Measurements from ENCODE around the gene GIT1. TPM values are rescaled to one million over a fixed set of nuclear protein-coding genes. Genes with fewer than 3 reads are reported as not detected.
A peak's percentile ranks its signal among the peaks of the same experiment; 100 is the strongest.

The GIT1 gene
- total RNA-seq, 1 donor from 2014 or later, result 64.8 TPM

DNA sequence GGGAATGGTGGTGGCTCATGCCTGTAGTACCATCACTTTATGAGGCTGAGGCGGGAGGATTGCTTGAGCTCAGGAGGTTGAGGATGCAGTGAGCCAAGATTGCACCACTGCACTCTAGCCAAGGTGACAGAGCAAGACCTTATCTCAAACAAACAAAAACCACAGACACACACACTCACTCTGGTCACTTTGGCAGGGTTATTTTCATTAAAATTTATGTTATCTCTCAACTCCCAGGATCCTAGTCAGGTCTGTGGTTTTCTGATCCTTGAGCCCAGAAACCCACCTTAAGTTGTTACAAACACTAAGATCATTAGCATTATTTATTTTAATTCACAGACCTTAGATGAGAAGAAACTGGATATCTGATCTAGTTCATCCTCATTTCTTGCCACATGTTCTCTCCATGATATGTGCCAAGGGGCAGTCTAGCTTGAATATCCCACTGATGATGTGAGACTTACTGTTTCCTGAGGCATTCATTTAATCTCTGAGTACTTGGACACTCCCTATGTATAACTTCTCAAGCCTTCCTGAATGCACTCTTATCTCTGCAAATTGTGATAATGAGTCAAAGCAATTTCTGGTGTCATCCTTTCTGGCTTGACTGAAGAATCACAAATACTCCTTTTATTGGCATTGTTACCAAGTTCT is 32.2 kb downstream of the GIT1 start:
- no peaks in the 10 kb centered on the region for H3K36me3 ChIP-seq
- no peak overlapping the region for H3K4me3 ChIP-seq
- TF ChIP-seq, protein P1, sequence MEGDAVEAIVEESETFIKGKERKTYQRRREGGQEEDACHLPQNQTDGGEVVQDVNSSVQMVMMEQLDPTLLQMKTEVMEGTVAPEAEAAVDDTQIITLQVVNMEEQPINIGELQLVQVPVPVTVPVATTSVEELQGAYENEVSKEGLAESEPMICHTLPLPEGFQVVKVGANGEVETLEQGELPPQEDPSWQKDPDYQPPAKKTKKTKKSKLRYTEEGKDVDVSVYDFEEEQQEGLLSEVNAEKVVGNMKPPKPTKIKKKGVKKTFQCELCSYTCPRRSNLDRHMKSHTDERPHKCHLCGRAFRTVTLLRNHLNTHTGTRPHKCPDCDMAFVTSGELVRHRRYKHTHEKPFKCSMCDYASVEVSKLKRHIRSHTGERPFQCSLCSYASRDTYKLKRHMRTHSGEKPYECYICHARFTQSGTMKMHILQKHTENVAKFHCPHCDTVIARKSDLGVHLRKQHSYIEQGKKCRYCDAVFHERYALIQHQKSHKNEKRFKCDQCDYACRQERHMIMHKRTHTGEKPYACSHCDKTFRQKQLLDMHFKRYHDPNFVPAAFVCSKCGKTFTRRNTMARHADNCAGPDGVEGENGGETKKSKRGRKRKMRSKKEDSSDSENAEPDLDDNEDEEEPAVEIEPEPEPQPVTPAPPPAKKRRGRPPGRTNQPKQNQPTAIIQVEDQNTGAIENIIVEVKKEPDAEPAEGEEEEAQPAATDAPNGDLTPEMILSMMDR (IDR thresholded peaks at IDR 0.05), result no peak
- no peak for DNase-seq
- peaks cover 10% of the 10 kb centered on the region for H3K4me1 ChIP-seq
- ATAC-seq, result no peak
- no peaks in the 10 kb centered on the region for H3K27me3 ChIP-seq
- intact Hi-C loops (cut with DNase I), result no loop called here
- no peak overlapping the region for H3K27ac ChIP-seq
- no peaks in the 10 kb centered on the region for H3K9me3 ChIP-seq

DNA sequence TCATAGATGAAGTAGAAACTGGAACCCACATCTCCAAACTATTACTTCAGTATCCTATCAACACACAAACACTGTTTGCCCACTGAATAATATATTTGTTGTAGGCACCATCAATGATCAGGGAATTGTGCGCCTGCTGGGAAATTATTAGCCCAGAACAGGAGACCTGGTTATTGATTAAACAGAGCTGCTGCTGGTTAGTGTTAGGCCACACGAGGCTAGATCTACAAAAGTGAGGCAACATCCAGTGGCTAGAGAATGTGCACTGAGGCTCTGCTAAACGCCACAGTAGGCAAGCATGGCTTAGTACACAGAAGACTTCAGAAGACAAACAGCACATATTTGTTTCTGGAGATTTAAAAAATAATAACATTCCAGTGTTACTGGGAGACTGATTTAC is 33.6 kb downstream of the GIT1 start:
- TF ChIP-seq, protein P1 (IDR thresholded peaks at IDR 0.05), result no peak
- H3K27me3 ChIP-seq, result no peaks in the 10 kb centered on the region
- DNase-seq (no peak), ATAC-seq (peak; percentile 56)
- intact Hi-C loops (cut with DNase I), result no loop called here
- no peak overlapping the region for H3K4me3 ChIP-seq
- H3K9me3 ChIP-seq, result no peaks in the 10 kb centered on the region
- H3K4me1 ChIP-seq, result no peaks in the 10 kb centered on the region
- H3K27ac ChIP-seq, result no peak overlapping the region
- H3K36me3 ChIP-seq, result no peaks in the 10 kb centered on the region

DNA sequence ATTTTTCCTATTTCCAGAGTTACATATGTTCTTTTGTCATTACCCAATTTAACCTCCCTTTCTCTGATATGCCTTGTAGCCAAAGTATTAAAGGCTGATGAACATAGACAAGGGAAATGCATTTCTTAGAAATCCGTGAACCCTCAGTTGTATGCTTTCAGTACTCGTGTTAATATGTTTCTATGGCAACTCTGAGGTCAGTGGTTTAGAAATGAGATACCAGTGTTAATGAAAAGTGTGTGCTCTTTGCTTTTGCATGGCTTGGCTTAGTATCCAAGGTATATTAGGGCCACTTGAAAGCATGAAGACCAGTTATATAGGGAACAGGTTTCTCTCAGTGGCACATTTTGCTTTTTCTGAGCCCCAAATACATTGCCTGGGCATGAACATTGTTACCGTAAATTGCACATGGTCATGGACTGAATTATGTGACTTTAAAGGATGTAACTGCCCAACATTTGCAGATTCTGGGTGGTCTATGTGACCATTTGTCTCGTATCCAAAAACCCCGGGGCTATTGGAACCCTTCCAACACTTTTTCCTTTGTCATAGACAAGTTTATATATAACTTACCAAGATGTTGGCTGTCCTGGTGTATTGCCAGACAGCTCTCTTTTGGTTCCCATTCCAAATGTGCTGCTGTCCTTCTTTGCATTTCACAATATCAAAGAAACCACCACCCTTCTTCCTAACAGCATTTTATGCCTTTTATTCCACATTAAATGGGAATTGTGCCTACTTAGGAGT is 40.1 kb downstream of the GIT1 start:
- H3K4me3 ChIP-seq, result no peak overlapping the region
- peaks cover 6% of the 10 kb centered on the region for H3K36me3 ChIP-seq
- peaks cover 4% of the 10 kb centered on the region for H3K4me1 ChIP-seq
- no peak overlapping the region for H3K27ac ChIP-seq
- intact Hi-C loops (cut with DNase I), result no loop called here
- H3K9me3 ChIP-seq, result no peaks in the 10 kb centered on the region
- H3K27me3 ChIP-seq, result no peaks in the 10 kb centered on the region
- ATAC-seq, result no peak
- no peak for DNase-seq
- TF ChIP-seq, protein P1 (IDR thresholded peaks at IDR 0.05), result no peak

DNA sequence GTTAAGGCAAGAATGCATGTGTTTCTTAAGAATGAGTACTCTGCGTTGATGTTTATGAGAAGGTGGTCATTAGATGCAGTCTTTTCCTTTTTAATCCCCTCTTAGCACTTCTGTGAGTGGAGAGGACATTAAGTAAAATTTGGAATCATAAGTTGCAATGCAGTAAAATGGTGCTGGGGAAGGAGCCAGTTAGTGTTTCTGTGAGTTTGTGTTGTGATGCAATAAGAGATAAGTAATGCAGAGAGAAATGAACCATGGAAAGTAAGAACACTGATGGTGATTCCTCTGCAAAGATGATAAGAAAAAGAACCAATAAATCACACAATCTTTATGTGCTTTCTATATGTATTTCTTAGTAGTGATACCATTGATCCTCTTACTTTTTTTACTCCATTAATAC is 42.6 kb downstream of the GIT1 start:
- TF ChIP-seq, protein P1 (IDR thresholded peaks at IDR 0.05), result no peak
- Histone ChIP-seq H3K27ac (no peak overlapping the region), H3K36me3 (peaks cover 30% of the 10 kb centered on the region), H3K27me3 (no peaks in the 10 kb centered on the region), H3K4me3 (no peak overlapping the region), H3K4me1 (peaks cover 4% of the 10 kb centered on the region), H3K9me3 (no peaks in the 10 kb centered on the region)
- intact Hi-C loops (cut with DNase I), result no loop called here
- ATAC-seq, result no peak
- DNase-seq, result no peak

DNA sequence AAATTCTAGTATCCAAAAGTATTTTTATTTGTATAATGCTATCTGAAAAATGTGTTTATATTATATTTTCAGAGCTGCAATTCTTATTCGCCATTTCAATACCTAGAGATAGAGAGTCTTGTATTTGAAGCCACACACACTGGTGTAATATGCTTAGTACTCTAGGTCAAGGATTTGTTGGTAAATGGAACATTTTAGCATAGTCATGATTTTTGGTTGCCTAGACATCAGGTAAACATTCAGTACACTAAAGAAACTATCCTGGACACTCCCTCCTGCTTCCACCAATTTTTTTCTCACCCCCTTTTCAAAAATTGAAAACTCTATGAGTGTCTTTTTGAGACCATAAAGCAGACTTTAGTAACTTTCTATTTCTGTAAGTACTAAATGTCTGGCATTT is 43.4 kb downstream of the GIT1 start:
- Histone ChIP-seq H3K4me1 (peaks cover 4% of the 10 kb centered on the region), H3K4me3 (no peak overlapping the region), H3K27me3 (no peaks in the 10 kb centered on the region), H3K9me3 (no peaks in the 10 kb centered on the region), H3K36me3 (peaks cover 36% of the 10 kb centered on the region), H3K27ac (no peak overlapping the region)
- intact Hi-C loops (cut with DNase I), result no loop called here
- TF ChIP-seq, protein P1 (IDR thresholded peaks at IDR 0.05), result no peak
- no peak for DNase-seq
- no peak for ATAC-seq

All from upper lobe of right lung (tissue), 1 donor.